DOHH2 (cell line): ENCODE data around the gene COL27A1.

Experiments used
- EZH2phosphoT487 ChIP-seq: fragments of 200-600 bp; sonication (generic); IDR thresholded peaks from 2 replicates; pipeline ENCODE4 v1.6.1; 2017; ENCODE audit warnings: borderline replicate concordance, mild to moderate bottlenecking, antibody characterized with exemption, low read length, moderate library complexity, mixed read lengths
- TF ChIP-seq, protein P1 (sequence below): fragments of 200-600 bp; sonication (generic); IDR thresholded peaks from one replicate; pipeline ENCODE4 v1.5.1; 2014; ENCODE audit warnings: antibody characterized with exemption, mild to moderate bottlenecking, low read depth, low read length; ENCODE audit not compliant: poor library complexity, severe bottlenecking

DNA sequence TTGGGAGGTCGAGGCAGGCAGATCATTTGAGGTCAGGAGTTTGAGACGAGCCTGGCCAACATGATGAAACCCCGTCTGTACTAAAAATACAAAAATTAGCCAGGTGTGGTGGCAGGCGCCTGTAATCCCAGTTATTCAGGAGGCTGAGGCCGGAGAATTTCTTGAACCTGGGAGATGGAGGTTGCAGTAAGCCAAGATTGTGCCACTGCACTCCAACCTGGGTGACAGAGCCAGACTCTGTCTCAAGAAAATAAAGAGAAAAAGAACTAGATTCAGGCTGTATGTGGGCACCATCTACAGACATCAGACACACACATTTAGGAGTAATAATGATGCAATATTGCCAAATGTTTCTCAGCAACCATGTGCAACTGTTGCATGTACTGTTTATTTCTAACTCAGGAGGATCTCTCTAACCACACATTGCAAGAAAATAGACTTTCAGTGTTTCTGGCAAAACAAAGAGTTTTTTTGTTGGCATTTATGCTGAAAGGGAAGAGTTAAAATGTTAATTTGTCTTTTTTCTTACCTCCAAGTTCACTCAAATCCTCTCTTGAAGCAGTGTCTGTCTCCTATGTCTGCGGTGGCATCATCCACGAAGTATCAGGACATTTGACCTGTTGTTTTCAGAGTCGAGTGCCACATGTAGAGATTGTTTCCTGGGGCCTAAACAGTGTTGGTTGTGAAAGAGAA is 162.5 kb downstream of the COL27A1 start:
- TF ChIP-seq, protein P1, sequence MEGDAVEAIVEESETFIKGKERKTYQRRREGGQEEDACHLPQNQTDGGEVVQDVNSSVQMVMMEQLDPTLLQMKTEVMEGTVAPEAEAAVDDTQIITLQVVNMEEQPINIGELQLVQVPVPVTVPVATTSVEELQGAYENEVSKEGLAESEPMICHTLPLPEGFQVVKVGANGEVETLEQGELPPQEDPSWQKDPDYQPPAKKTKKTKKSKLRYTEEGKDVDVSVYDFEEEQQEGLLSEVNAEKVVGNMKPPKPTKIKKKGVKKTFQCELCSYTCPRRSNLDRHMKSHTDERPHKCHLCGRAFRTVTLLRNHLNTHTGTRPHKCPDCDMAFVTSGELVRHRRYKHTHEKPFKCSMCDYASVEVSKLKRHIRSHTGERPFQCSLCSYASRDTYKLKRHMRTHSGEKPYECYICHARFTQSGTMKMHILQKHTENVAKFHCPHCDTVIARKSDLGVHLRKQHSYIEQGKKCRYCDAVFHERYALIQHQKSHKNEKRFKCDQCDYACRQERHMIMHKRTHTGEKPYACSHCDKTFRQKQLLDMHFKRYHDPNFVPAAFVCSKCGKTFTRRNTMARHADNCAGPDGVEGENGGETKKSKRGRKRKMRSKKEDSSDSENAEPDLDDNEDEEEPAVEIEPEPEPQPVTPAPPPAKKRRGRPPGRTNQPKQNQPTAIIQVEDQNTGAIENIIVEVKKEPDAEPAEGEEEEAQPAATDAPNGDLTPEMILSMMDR = no peak
- TF ChIP-seq EZH2phosphoT487 = no peak
